Globus pallidus (tissue), 1 donor: Measurements from ENCODE around the gene GCSAML.
"Not testable (repeated sequence)": the region's sequence is repeated elsewhere in the genome, so short reads cannot be mapped to it uniquely, and the experiment has no call there.

ENCODE experiments used
- DNase-seq: peaks from one replicate; pipeline ENCODE4 v3.0.0-alpha.2; 2015; ENCODE audit warnings: low spot score

Gene GCSAML

DNA sequence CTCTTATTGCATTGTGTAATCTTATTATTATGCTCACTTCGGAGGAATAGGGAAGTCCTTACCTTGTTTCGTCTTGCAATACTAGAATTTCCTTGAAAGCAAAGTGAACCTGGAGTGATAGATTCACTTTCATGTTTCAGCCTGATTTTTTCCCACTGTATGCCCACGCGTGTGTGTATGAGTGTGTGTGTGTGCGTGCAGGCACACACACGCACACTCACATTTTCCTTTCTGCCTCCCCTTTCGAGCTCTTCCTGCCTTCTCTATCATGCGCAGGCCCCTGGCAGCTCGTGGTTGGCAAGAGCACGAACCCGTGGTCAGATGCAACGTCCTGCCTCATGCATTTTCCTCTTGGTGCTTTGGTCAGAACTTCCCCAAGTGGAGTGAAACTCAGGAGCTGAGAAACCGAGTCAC lies at the start of gene GCSAML:
GCSAML (plus strand) TSS at position 366 of the 414 bp plus-strand sequence. CDS start 58 bp downstream, outside the sequence.
- peak; percentile 2 for DNase-seq

DNA sequence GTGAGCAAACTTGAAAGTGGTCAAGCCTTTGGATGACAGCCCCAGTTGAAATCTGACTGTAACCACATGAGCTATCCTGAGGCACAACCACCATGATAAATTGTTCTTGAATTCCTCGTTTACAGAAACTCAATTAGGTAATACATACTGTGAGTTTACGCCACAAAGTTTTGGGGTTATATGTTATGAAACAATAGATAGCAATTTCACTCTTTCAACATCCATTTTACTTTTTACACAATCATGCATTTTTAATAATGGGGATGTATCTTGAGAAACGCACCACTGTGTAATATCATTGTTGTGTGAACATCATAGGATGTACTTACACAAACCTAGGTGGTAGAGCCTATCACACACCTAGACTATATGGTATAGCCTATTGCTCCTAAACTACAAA lies 48.1 kb upstream of the GCSAML start:
- no peak for DNase-seq

DNA sequence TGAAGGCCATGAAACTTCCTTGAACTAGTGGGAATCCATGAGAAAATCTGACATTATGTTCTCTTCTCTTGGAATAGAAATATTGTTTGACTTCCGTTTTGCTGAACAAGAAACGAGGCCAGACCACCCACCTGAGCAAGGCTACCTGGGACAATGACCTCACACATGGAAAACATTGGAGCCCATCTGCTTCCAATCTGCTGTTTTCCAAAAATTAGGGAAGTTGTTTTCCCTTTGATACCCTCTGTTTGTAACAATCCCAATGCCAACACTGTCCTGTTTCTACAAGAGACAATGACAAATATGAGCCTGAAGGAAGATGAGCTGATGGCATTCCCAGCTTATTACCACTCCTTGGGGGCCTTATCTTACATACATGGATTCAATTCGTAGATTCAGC lies 42.1 kb upstream of the GCSAML start:
- DNase-seq, result no peak

DNA sequence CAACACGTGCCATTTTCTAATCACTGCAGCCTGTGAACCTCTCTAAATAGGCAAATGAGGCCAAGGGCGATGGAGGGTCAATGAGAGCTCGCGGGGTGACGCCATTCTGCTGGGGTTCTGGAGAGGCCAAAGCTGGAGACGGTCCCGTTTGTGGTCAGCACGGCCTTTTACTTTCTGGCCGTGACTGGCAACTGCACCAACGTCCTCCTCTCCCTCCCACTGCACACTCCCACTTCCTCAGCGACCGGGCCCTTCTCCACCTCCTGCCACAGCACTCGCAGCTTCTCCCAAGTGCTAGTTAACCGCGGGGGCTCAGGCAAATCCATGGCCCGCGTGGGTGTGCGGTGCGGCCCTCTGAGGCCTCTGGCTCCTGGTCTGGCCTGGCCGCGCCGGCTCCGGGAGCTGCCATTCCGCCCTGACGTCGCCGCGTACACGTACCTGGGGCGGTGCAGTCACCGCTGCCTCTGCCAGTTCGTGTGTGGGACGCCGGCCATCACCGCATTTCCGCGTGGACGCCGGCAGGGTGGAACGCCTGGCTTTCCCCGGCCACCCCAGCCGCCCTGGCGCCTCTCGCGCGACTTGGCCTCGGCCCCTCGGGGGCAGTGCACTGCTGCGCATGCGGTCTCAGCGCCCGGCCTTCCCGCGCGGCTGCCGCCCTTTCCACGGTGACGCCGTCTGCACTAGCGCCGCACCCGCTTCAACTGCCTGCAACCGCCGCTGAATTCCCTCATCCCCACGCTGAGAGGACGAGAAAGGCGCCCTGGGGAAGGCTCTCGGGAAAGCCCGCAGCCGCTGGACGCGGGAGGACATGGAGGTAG lies 30.9 kb upstream of the GCSAML start:
- DNase-seq, result no peak

DNA sequence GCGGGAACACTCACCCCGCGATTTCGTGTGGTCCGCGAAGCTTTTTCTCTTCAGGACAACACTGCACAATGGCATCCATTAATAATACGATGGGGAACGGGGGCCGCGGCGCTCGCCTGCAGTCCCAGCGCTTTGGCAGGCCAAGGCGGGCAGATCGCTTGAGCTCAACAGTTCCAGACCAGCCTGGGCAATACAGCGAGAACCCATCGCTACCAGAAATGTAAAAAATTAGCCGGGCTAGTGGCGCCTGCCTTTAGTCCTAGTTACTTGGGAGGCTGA lies 30.4 kb upstream of the GCSAML start:
- no peak for DNase-seq

DNA sequence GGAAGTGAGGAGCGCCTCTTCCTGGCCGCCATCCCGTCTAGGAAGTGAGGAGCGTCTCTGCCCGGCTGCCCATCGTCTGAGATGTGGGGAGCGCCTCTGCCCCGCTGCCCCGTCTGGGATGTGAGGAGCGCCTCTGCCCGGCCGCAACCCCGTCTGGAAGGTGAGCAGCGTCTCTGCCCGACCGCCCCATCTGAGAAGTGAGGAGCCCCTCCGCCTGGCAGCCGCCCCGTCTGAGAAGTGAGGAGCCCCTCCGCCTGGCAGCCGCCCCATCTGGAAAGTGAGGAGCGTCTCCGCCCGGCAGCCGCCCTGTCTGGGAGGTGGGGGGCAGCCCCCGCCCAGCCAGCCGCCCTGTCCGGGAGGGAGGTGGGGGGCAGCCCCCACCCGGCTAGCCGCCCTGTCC lies 27.0 kb upstream of the GCSAML start:
- DNase-seq, result not testable (repeated sequence)

DNA sequence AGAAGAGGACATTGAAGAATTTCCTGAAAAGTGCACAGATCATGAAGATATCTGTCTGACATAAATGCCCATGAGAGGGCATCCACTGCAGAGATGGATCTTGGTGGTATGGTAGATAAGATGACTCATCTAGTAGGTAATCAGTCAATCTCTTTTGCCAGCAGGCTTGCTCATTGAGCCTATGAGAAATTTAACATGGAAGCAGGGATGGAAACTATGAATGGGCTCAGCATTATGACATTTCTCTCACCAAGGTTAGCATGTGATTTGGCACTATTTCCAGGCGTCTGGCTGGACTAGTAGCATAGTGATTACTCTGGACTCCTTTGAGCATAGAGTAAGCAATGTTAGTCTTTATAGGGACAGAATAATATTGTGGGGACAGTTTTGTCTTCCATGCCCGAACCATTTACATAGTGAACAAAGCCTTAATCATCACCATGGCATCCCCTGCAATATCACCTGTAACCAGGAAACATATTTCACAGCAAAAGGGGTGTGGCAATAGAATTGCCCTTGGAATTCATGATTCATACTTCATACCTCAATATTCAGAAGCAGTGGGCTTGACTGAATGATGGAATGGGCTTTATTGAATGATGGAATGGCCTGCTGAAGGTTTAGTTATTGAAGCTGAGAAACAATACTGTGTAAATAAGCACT lies 20.0 kb upstream of the GCSAML start:
- DNase-seq, result no peak

DNA sequence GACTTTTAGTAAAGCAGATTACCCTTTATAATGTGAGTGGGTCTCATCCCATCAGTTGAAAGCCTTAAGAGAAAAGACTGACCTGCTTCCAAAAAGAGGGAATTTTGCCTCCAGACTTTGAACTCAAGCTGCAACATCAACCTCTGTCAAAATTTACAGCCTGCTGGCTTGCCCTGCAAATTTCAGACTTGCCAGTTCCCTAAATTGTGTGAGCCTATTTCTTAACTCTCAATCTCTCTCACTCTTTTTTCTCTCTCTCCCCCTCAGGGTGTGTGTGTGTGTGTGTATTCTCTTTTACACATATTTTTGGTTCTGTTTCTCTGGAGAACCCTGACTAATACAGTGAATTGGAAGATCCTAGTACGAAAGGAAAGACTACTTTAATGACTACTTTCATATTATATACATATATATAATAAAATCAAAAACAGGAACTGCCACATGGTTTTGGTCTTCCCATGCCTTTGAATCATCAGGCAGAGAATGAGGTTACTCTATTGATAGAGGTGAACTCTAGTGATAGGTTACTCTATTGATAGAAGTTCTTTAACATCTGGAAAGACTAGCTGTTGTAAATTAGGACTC lies 19.1 kb upstream of the GCSAML start:
- DNase-seq, result no peak

DNA sequence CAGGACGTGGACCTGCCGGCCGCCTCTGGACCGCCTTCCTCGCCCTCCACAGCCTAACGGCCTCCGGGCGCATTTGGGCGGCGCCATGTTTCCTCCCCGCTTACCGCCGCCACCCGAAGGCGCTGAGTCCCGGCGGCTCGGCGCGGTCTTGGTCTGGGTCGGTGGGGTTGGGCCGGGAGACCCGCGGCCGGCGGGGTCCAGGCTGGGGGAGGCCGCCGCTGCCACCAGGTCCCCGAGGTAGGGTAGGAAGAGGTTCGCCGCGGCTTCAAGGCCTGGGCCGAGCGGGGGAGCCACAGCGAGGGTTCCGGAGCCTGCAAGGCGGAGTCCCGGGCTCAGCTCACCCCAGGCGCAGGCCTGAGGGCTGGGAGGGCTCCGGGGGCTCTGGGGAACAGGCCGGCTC lies 18.1 kb upstream of the GCSAML start:
- DNase-seq, result no peak

DNA sequence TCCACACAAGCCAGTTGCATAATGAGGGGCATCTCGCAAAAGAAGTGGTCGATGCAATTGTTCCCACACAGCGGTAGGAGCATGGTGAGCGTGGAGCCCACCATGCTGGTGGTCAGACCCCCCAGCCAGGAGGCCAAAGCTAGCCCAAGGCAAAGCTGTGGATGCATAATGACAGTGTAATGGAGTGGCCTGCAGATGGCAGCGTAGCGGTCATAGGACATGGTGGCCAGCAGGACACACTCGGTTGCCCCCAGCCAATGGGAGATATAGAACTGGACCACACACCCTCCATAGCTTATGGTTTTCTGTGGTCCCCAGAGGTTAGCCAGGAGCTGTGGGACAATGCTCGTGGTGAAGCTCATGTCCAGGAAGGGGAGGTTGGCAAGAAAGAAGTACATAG lies 17.0 kb upstream of the GCSAML start:
- no peak for DNase-seq

DNA sequence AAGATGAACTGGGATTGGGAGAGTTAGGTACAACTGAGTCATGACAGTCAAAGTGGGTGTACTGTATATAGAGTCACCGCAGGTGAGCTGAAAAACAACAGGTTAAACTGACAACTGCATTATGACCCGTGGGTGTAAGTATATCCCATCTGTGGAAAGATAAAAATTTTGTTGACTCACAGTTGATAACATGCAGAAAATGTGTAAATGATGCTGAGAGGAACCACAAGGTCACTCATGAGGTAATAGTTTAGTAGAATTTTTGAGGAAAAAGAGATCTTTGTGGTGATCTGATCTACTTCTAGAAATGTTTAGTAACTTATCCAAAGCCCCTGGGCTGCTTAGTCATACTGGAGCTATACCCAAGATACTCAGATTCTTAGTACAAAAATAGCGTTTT lies 13.5 kb upstream of the GCSAML start:
- no peak for DNase-seq

DNA sequence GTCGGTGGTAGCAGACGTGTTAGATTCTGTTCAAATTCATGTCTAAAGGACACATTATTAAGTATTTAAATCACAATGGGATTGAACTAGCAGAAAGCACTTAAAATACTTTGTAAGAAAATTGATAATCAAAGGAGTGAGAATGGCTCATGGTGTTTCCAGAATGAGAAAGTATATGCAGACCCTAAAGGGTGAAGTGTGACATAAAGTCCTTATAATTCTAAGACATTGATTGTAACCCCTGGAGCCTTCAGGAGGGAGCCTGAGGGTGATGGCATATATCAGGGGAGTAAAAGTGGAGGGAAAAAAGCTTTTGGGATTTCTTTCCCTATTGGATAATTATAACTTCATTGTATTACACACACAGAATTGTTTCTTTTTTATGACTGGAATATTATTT lies 12.6 kb upstream of the GCSAML start, which contains the start of gene OR2C3:
OR2C3 (minus strand) TSS at position 101 of the 400 bp plus-strand sequence. CDS start 3,929 bp downstream, outside the sequence.
- DNase-seq, result no peak

DNA sequence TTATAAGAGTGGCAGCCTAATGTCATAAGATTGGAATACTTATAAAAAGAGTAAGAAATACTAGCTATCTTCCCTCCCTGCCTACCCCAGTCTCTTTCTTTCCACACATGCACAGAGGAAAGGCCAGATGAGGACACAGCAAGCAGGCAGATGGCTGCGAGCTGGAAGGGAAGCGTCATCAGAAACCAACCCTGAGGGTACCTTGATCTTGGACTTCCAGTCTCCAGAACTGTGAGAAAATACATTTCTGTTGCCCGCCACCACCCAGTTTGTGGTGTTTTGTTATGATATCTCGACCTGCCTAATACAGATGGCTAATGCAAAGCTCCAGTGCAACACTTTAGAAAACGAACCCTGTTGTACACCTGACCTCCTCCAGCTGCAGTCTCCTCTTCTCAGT lies 10.4 kb upstream of the GCSAML start:
- no peak for DNase-seq

DNA sequence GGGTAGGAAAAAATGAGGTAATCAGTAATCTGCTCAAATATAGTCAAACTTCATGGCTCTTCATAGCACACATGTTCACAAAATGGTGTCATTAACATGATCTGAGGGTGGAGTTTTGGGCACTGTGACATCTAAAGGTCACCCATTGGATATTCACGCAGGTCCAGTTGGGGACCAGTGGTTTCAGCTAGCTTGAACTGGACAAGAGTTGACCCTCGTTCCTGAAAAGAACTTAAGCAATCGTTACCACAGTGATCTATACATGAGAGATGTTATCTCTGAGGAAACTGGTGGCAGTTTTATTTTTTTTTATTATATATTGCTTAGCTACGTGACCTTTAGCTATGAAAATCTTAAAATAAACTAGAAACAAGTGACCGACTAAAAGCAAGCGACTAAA lies 9.7 kb upstream of the GCSAML start:
- DNase-seq, result no peak

DNA sequence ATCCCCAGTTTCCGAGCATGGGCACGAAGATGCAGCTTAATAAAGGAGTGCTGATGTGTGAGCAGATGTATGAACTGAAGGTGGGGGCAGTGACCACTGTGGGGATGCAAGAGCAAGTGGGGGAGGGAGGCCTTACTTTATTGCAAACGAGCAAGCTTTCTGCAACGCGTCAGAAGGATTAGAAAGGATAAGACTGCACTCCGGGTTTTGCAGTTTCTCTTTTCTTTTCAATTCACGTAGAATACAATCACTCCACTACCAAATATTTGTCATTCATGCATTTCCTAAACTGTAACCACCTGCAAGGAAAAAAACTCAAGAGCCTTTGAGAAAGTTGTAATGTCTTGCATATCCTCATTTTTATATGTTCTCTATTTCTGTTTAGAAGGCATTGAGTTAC lies 8.4 kb upstream of the GCSAML start:
- DNase-seq, result no peak

DNA sequence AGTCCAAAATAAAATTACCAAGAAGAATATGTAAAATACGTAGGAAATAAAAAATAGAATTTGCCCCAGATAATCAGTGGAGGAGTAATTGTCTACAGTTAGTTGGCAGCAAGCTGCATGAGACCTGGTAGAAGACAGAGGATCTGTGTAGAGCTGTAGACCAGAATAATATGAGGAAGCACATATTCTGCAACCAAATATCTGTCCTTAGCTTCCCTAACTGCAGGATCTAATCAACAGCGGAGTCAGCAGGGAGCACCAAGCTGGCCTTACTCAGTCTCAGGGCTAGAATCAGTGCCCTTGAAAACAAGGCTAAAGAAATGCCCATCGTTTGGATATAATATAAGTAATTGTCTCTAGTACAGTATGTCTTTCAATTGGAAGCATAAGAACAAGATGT lies 6.1 kb upstream of the GCSAML start:
- no peak for DNase-seq

DNA sequence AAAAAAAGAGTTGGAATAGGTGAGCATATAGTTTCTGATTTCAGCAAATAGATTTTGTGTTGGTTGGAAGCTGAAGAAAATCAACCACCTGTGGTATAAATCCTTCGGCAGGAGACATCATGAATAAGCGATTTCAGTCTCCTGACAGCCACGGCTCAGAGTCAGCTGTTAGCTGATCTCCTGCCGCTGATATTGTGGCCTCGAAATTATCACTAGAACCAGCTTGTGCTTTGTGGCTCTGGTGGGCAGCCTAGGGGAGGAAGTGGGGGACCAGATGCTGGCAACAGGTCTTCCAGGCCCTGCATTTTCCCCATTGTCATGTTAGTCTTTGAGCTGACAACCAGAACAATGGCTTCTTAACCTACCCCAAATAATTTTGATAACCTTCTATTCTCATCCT lies 842 bp upstream of the GCSAML start:
- no peak for DNase-seq

DNA sequence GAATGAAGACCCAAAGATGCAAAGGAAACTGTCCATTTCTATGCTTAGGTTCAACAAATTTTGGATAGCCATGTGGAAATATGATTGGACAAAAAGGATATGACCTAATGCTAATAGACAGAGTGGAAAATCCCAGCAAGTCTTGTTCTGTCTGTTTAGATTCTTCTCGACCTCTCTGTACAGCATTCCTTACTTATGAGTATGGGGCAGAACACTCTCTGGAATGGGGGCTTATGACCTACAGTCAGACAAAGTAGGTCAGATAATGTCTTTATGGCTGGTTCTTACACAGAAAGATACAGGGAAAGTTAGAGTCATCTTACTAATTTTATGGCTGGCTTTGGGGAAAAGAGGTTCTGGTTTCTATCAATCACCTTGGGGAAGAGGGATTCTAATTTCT lies 2.8 kb downstream of the GCSAML start:
- no peak for DNase-seq

DNA sequence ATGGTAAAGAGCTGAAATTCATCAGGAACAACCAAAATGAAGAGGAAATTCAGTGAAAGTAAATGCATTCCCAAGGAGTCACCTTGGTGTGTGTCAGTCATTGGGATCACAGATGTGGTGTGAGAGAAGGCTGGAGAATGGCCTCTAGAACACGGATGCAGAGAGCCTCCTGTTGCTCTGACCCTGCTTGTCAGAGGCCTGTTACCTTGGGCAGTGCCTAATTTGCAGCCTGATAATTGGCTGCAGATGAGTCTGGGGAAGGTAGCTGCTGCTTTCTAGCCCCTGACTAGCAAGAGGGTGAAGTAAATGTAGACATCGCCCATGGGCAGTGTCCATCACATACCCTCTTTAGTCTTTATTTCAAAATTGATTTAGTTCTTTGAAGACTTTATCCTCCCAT lies 3.3 kb downstream of the GCSAML start:
- no peak for DNase-seq

DNA sequence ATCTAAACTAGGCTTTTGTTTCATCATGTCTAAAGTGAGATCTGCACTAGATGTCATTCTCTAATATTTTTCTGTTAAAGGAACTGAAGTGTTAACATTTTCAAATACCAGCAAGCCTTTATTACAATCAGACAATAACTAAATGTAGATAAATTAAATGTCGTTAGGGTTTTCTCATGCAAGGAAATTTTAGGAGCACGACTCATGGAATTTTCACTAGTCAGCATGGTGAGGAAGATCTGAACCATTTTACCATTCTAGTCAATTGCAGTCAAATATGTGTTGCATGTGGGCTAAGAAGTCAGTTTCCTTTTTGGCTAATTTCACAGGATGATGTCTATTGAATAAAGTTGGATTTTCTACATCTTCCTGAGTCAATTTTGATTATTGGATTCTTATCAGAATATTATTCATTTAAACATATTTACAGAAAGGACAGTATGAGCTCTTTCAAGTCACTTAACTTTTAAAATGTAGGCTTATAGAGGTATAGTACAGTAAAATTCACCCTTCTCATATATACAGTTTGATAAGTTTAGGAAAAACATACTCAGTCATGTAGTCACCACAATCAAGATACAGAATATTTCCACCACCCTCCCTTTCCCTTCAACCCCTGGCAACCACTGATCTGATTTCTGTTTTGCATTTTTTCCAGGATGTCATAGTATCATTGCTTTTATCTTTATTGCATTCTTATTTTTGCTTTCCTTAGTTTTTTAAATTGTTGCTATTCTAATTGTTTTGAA lies 9.2 kb downstream of the GCSAML start:
- no peak for DNase-seq

DNA sequence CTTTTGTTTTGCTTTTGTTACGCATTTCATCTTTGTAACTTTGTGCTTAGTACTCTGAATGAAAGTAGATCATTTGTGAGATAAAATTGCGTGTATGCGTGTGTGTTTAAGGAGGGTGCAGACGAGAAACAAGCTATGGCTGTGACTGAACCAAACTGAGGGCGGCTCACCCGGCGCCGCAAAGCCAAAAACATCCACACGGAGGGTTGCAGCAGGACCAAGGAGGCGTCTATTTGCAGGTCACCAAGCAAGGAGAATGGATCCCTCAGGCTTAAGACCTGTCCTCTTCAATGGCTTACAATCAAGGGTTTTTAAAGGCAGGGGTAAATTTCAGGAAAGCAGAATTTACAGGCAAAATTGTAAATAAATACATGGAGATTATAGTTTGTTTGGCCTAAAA lies 12.8 kb downstream of the GCSAML start:
- DNase-seq, result no peak

DNA sequence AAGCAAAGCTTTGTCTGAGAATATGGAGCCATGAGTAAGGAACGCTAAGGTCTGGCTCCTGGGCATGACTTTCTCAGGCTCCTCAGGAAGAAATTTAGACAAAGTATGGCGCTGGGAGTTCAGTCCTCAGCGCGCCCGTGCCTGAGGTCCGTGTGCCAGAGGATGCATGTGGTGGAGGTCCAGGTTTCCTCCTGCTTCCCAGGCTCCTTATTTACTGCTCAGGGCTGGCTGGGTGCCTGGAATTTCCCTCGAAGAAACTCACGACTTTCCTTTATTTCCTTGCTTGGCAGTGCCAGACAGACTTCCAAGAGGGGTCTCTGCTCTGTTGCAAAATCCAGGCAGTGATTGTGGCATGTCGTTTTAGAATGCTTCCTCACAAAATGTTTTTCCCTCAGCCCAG lies 13.3 kb downstream of the GCSAML start:
- DNase-seq, result no peak

DNA sequence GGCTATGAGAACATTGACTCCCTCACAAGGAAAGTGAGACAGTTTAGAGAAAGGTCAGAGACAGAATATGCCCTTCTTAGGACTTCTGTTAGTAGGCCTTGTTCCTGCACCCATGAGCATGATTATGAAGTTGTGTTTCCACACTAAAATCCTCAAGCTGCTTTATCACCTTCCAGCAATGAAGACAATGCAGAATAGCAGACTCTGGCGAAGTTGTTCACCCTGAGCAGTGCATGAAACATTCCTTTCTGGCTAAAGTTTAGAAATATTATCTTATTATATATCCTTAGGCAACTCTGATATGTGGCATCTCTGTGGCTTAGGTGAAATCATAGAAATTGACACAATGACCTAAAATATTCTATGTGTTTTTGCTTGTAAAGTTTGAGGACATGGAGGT lies 25.3 kb downstream of the GCSAML start:
- DNase-seq, result no peak
